ENCODE measurements around the gene P2RX1. TPM values are rescaled to one million over a fixed set of nuclear protein-coding genes. Genes with fewer than 3 reads are reported as not detected.

The P2RX1 gene
- total RNA-seq, 8 experiments from 2014 or later = 0.05 to 1.2 (median 0.29) TPM; not detected in 2

GRCh38 chr17:3893003-3893719, 23.1 kb downstream of the P2RX1 start, which contains the start of gene CAMKK1:
Gene CAMKK1 (minus strand): TSS chr17:3893053. CDS start chr17:3885687, 7,366 bp downstream.
- 13% methylated on average over 5 of the region's 75 CpGs; no CpG with 5 or more reads in 9 of the 10 experiments for WGBS, 10 experiments
- ATAC-seq (replicated peaks in 6 of 8) = peak; percentile 38 to 78 (median 59)
- peak within 1 kb of the TSS; percentile 77 for H3K27ac ChIP-seq
- H3K4me3 ChIP-seq = peak within 1 kb of the TSS; percentile 52 to 67 (median 63)
- in situ Hi-C loops (cut with MboI; ENCODE audit: low pct_unique_long_range_greater_than_20kb in 2 of 9, low sequenced_read_pairs in 9 of 9, unreplicated experiment in 9 of 9) = no loop called here
- peaks cover 28 to 33% of the 10 kb centered on the region in 2 donors for H3K4me1 ChIP-seq (replicated peaks in 1 of 2)

- in situ Hi-C loops (cut with MboI; ENCODE audit: low pct_unique_long_range_greater_than_20kb in 2 of 9, low sequenced_read_pairs in 9 of 9, unreplicated experiment in 9 of 9) = no loop called here
These were observed 23.9 kb downstream of the P2RX1 start for GRCh38 chr17:3892095-3892998.

DNA sequence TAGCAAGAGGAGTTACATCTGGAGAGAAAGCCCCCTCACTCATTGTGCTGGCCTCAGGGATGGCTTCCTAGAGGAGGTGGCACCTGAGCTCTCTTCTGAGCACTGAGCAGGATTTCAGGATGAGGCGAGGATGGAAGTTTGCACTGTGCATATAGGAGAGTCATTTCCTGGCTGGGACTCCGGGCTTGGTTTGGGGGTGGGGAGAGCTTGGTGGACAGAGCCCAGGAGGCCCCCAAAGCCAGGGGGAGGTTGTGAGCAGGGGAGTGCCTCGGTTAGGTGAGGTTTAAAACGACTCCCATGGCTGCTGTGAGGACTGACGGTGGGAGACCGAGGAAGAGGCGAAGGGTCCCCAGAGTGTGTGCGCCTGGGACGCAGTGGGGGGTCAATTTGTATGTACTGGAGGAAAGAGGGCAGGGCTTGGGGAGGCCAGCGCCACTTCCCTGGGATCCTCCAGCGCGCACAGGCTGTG, 24.6 kb downstream of the P2RX1 start:
- Histone ChIP-seq H3K4me3 (peak overlapping the region; percentile 52 to 67 (median 63)), H3K4me1 (replicated peaks in 1 of 2) (peaks cover 32 to 39% of the 10 kb centered on the region in 2 donors), H3K27ac (peak overlapping the region in 1 of 2 donors; percentile 75)
- no peak for ATAC-seq (replicated peaks in 6 of 8)
- 0 to 30% (median 28%) methylated on average over 1 to 7 of the region's 12 CpGs; no CpG with 5 or more reads in 6 of the 10 experiments for WGBS, 10 experiments
- in situ Hi-C loops (cut with MboI; ENCODE audit: low pct_unique_long_range_greater_than_20kb in 2 of 9, low sequenced_read_pairs in 9 of 9, unreplicated experiment in 9 of 9) = no loop called here

More at GRCh38 chr17:3892095-3892998, 23.9 kb downstream of the P2RX1 start:
- H3K27ac ChIP-seq = peak overlapping the region; percentile 56 to 77
- ATAC-seq (replicated peaks in 6 of 8) = peak; percentile 38 to 70 (median 66)
- 0 to 5% (median 2%) methylated on average over 4 to 8 of the region's 96 CpGs; no CpG with 5 or more reads in 7 of the 10 experiments for WGBS, 10 experiments
- peak overlapping the region; percentile 52 to 67 (median 63) for H3K4me3 ChIP-seq
- peaks cover 32 to 39% of the 10 kb centered on the region in 2 donors for H3K4me1 ChIP-seq (replicated peaks in 1 of 2)

GRCh38 chr17:3890878-3891219, 25.4 kb downstream of the P2RX1 start:
- in situ Hi-C loops (cut with MboI; ENCODE audit: low pct_unique_long_range_greater_than_20kb in 2 of 9, low sequenced_read_pairs in 9 of 9, unreplicated experiment in 9 of 9) = no loop called here
- H3K4me3 ChIP-seq = no peak overlapping the region
- 0 to 100% (median 29%) methylated on average over 1 to 3 of the region's 4 CpGs; no CpG with 5 or more reads in 2 of the 10 experiments for WGBS, 10 experiments
- H3K27ac ChIP-seq = no peak overlapping the region
- H3K4me1 ChIP-seq (replicated peaks in 1 of 2) = peaks cover 32 to 39% of the 10 kb centered on the region in 2 donors
- no peak for ATAC-seq (replicated peaks in 6 of 8)

DNA sequence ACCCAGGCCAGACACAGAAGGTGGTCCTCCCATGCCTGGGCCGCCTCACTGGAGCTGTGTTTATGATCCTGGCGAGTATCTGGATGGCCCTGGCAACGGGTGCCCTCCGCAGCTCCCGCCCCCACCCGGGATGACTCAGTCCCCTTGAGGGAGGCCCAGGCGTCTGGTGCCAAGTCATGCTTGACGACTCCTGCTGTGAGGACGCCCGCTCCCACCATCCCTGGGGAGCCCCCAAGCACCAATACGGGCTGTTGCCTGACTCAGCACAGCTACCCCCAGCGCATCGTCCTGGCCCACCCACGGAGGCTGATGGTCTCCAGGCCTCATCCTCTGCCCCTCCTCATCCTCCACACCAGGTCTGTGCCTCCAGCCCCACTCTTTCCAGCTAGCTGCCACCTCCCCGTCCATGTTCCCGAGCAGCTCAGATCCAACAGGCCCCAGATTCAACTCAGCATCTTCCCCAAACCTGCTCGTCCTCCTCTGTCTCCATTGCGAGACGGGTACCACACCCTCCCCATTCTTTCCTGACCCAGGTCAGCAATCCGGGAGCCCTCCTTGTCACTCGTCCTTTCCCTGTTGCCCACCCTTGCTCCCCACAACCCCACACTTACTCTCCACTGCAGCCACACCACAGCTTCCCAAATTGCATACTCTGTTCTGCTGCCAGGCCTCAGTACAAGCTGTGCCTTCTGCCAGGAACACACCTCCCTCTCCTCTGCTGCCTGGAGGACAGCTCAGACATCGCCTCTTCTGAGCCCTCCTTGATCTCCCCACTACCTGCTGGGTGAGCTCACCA, 26.0 kb downstream of the P2RX1 start:
- H3K4me3 ChIP-seq = no peak overlapping the region
- H3K4me1 ChIP-seq (replicated peaks in 1 of 2) = peaks cover 32 to 39% of the 10 kb centered on the region in 2 donors
- 16 to 100% (median 67%) methylated on average over 1 to 8 of the region's 22 CpGs; no CpG with 5 or more reads in 1 of the 10 experiments for WGBS, 10 experiments

DNA sequence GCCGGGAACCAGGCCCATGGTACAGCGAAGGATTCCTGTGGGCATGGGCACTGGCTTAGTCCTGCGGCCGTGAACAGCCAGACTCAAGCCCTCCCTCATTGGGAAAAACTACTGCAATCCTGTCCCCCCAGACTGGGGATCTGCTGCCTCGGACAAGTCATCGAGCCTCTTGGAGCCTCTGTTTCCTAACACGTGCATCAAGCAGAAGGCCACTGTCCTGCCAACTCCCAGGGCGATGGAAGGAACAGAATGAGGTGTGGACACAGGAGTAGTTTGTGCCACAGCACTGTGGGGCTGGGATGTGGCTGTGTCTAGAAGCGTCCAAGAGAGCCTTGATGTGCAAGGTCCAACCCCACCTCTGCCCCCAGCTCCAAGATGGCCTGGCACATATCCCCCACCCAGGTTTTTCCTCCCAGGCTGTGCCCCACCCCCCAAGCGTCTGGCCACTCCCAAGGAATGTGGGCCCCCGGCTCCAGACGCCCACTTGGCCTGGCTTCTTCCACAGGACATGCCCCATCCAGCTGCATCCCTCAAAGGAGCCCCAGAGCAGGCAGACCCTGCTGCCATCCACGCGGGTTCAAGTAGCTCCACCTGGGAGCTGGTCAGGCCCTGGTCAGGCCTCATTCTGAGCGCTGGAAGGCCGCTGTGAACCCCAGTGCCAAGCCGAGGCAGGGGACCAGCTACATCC, 26.8 kb downstream of the P2RX1 start:
- 20 to 100% (median 40%) methylated on average over 1 to 3 of the region's 17 CpGs; no CpG with 5 or more reads in 3 of the 10 experiments for WGBS, 10 experiments
- Histone ChIP-seq H3K27ac (peak overlapping the region in 1 of 2 donors; percentile 80), H3K4me3 (no peak overlapping the region), H3K4me1 (replicated peaks in 1 of 2) (peaks cover 32 to 39% of the 10 kb centered on the region in 2 donors)
- in situ Hi-C loops (cut with MboI; ENCODE audit: low pct_unique_long_range_greater_than_20kb in 2 of 9, low sequenced_read_pairs in 9 of 9, unreplicated experiment in 9 of 9) = no loop called here
- ATAC-seq (replicated peaks in 6 of 8) = no peak

More for the DNA sequence above, 26.0 kb downstream of the P2RX1 start:
- peak in 3 of 8 experiments; percentile 0 to 1 (median 0) for ATAC-seq (replicated peaks in 6 of 8)
- H3K27ac ChIP-seq = no peak overlapping the region
- in situ Hi-C loops (cut with MboI; ENCODE audit: low pct_unique_long_range_greater_than_20kb in 2 of 9, low sequenced_read_pairs in 9 of 9, unreplicated experiment in 9 of 9) = no loop called here

GRCh38 chr17:3888343-3889171, 27.7 kb downstream of the P2RX1 start:
- in situ Hi-C loops (cut with MboI; ENCODE audit: low pct_unique_long_range_greater_than_20kb in 2 of 9, low sequenced_read_pairs in 9 of 9, unreplicated experiment in 9 of 9) = no loop called here
- Histone ChIP-seq H3K4me1 (replicated peaks in 1 of 2) (peaks cover 29 to 35% of the 10 kb centered on the region in 2 donors), H3K4me3 (peak overlapping the region in 1 of 5 donors; percentile 6), H3K27ac (peak overlapping the region; percentile 77 to 80)
- ATAC-seq (replicated peaks in 6 of 8) = peak; percentile 6 to 51 (median 36)
- WGBS, 10 experiments = 37 to 58% (median 53%) methylated on average over 5 to 6 of the region's 50 CpGs; no CpG with 5 or more reads in 6 of the 10 experiments

DNA sequence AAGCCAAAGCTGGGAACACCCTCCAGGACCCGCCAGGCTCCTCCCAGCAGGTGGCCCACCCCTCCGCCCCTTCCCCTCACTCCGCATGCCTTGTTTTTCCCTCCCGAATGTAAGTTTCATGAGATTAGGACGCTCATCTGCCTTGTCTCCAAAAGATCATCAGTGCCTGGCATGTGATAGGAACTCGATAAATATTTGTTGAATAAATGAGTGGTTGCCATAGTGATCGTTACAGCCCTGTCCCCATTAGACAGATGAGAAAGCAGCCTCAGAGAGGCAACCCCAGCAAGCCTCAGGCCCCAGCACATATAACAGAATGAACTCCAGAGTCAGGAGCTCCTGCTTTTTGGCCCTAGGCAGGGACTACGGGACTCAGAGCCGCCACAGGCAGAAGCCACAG, 28.5 kb downstream of the P2RX1 start:
- in situ Hi-C loops (cut with MboI; ENCODE audit: low pct_unique_long_range_greater_than_20kb in 2 of 9, low sequenced_read_pairs in 9 of 9, unreplicated experiment in 9 of 9) = no loop called here
- WGBS, 10 experiments = 33 to 100% (median 48%) methylated on average over 1 to 4 of the region's 9 CpGs; no CpG with 5 or more reads in 5 of the 10 experiments
- Histone ChIP-seq H3K27ac (peak overlapping the region; percentile 77 to 80), H3K4me1 (replicated peaks in 1 of 2) (peaks cover 27 to 34% of the 10 kb centered on the region in 2 donors), H3K4me3 (no peak overlapping the region)
- ATAC-seq (replicated peaks in 6 of 8) = no peak

DNA sequence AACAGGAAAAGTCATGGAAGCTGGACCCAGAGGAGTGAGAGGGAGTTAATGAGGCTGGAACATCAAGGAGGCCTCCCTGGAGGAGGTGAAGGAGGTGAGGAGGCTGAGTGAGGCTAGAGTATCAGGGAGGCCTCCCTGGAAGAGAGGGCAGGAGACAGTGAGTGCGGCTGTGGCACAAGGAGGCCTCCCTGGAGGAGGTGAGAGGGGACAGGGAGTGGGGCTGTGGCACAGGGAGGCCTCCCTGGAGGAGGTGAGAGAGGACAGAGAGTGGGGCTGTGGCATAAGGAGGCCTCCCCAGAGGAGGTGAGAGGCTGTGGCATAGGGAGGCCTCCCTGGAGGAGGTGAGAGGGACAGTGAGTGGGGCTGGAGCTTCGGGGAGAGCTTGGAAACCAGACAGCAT, 28.9 kb downstream of the P2RX1 start:
- Histone ChIP-seq H3K4me1 (replicated peaks in 1 of 2) (peaks cover 28 to 35% of the 10 kb centered on the region in 2 donors), H3K27ac (no peak overlapping the region), H3K4me3 (no peak overlapping the region)
- in situ Hi-C loops (cut with MboI; ENCODE audit: low pct_unique_long_range_greater_than_20kb in 2 of 9, low sequenced_read_pairs in 9 of 9, unreplicated experiment in 9 of 9) = no loop called here
- WGBS, 10 experiments = 75 to 83% methylated on average over 1 of the region's 2 CpGs; no CpG with 5 or more reads in 8 of the 10 experiments
- no peak for ATAC-seq (replicated peaks in 6 of 8)

- in situ Hi-C loops (cut with MboI; ENCODE audit: low pct_unique_long_range_greater_than_20kb in 2 of 9, low sequenced_read_pairs in 9 of 9, unreplicated experiment in 9 of 9) = no loop called here
- Histone ChIP-seq H3K4me3 (no peak overlapping the region), H3K27ac (no peak overlapping the region), H3K4me1 (replicated peaks in 1 of 2) (peaks cover 31 to 37% of the 10 kb centered on the region in 2 donors)
- WGBS, 10 experiments = 80 to 100% (median 94%) methylated on average over 2 to 7 of the region's 10 CpGs; no CpG with 5 or more reads in 6 of the 10 experiments
- no peak for ATAC-seq (replicated peaks in 6 of 8)
These were observed 29.5 kb downstream of the P2RX1 start for GRCh38 chr17:3886776-3887175.

- ATAC-seq (replicated peaks in 6 of 8) = peak in 2 of 8 experiments; percentile 37 to 52
- Histone ChIP-seq H3K4me3 (no peak overlapping the region), H3K4me1 (replicated peaks in 1 of 2) (peaks cover 23 to 29% of the 10 kb centered on the region in 2 donors), H3K27ac (no peak overlapping the region)
- 67 to 81% methylated on average over 2 to 4 of the region's 4 CpGs; no CpG with 5 or more reads in 8 of the 10 experiments for WGBS, 10 experiments
- in situ Hi-C loops (cut with MboI; ENCODE audit: low pct_unique_long_range_greater_than_20kb in 2 of 9, low sequenced_read_pairs in 9 of 9, unreplicated experiment in 9 of 9) = no loop called here
These were observed 30.3 kb downstream of the P2RX1 start for GRCh38 chr17:3885970-3886369.

All from motor neuron (in vitro differentiated cells).